GM12878 (cell line): ENCODE results near the gene ZNF692. TPM values are rescaled to one million over a fixed set of nuclear protein-coding genes. Genes with fewer than 3 reads are reported as not detected.

Source experiments
- ATAC-seq: fragments of 200-7000 bp; cut with Tn5 transposase; 3 replicates; pipeline ENCODE4 v1.9.1; 2020; ENCODE audit warnings: mild to moderate bottlenecking, moderate library complexity
- BruUV-seq: library from RNA; stranded (reverse); fragments of 400-500 nt; replicated peaks from 2 replicates; lab custom pipeline; 2021; lab: Mats Ljungman, UMichigan
- CTCF ChIA-PET: fragments of 300-600 bp; sonication (Branson Sonifier 250); formaldehyde crosslinking; extraction: SDS; loops from one replicate; lab custom pipeline; 2021; ENCODE audit warnings: inconsistent platforms; lab: Yijun Ruan, JAX
- POLR2A ChIA-PET: fragments of 350-600 bp; formaldehyde crosslinking; extraction: SDS; loops from one replicate; lab custom pipeline; 2021; ENCODE audit warnings: inconsistent platforms; lab: Charles Lee
- RAD21 ChIA-PET: fragments of 300-600 bp; sonication (Branson Sonifier 250); formaldehyde crosslinking; loops from one replicate; lab custom pipeline; 2023; ENCODE audit warnings: antibody characterized with exemption; ENCODE audit not compliant: unreplicated experiment; lab: Charles Lee
- SMC1A ChIA-PET: fragments of 300-600 bp; sonication (Branson Sonifier 250); formaldehyde crosslinking; loops from one replicate; lab custom pipeline; 2023; ENCODE audit not compliant: unreplicated experiment, uncharacterized antibody; lab: Charles Lee
- DNase-seq: peaks from one replicate; pipeline ENCODE4 v3.0.0-alpha.2; 2011; ENCODE audit warnings: low read depth, low spot score
- FAIRE-seq: peaks from 3 replicates; lab custom pipeline; 2011; peaks lifted over from hg19 to GRCh38; lab: Jason Lieb, UNC
- H2AFZ ChIP-seq: 2 replicates; pipeline ENCODE4 v1.6.0; 2011; ENCODE audit warnings: low read depth, low read length, control low read depth; ENCODE audit not compliant: control insufficient read depth
- H3K27ac ChIP-seq: 2 replicates; pipeline ENCODE4 v1.5.1; 2011; ENCODE audit warnings: control low read depth; ENCODE audit not compliant: control insufficient read depth, insufficient read depth
- H3K27me3 ChIP-seq, 2 experiments: replicated peaks in 1 of 2; 2 replicates each; pipeline versions ENCODE4 v1.6.0 to v1.6.1; 2011; ENCODE audit warnings: low read length in 1 of 2; ENCODE audit not compliant: control insufficient read depth in 2 of 2, insufficient read depth in 2 of 2
- H3K36me3 ChIP-seq, 2 experiments: 2 replicates each; pipeline ENCODE4 v1.5.1; 2011; ENCODE audit warnings: low read length in 1 of 2; ENCODE audit not compliant: control insufficient read depth in 2 of 2, insufficient read depth in 2 of 2
- H3K4me1 ChIP-seq: 2 replicates; pipeline ENCODE4 v1.6.1; 2011; ENCODE audit warnings: mild to moderate bottlenecking, low read length, moderate library complexity, mixed read lengths; ENCODE audit not compliant: control insufficient read depth, insufficient read depth
- H3K4me2 ChIP-seq: 2 replicates; pipeline ENCODE4 v1.6.0; 2011; ENCODE audit warnings: control low read depth; ENCODE audit not compliant: control insufficient read depth, insufficient read depth
- H3K4me3 ChIP-seq: fragments of 200-600 bp; sonication (generic); 2 replicates; pipeline ENCODE4 v1.5.1; 2016
- H3K79me2 ChIP-seq: 2 replicates; pipeline ENCODE4 v1.6.0; 2011; ENCODE audit warnings: low read length; ENCODE audit not compliant: control insufficient read depth, insufficient read depth
- H3K9ac ChIP-seq: 2 replicates; pipeline ENCODE4 v1.8.0; 2011; ENCODE audit warnings: low read length, control low read depth, mixed read lengths; ENCODE audit not compliant: control insufficient read depth, insufficient read depth
- H3K9me3 ChIP-seq: replicated peaks from 3 replicates; pipeline ENCODE4 v1.5.1; 2011; ENCODE audit warnings: mild to moderate bottlenecking, low read length; ENCODE audit not compliant: control insufficient read depth, insufficient read depth
- H4K20me1 ChIP-seq: 2 replicates; pipeline ENCODE4 v1.6.0; 2011; ENCODE audit not compliant: control insufficient read depth, insufficient read depth
- BRCA1 ChIP-seq: IDR thresholded peaks from 2 replicates; pipeline ENCODE4 v1.6.1; 2011; ENCODE audit warnings: low read depth, low read length, improper control_type of control experiment
- ESRRA ChIP-seq: IDR thresholded peaks from 2 replicates; pipeline ENCODE4 v1.6.1; 2012; ENCODE audit warnings: mild to moderate bottlenecking, low read length, improper control_type of control experiment
- GATAD2B ChIP-seq: fragments of 450-650 bp; conservative IDR thresholded peaks from 2 replicates; pipeline ENCODE4 v1.6.1; 2017; ENCODE audit warnings: low read depth, mild to moderate bottlenecking, moderate library complexity
- HDAC6 ChIP-seq: fragments of 200-600 bp; sonication (generic); IDR thresholded peaks from one replicate; pipeline ENCODE4 v1.8.0; 2017; ENCODE audit warnings: antibody characterized with exemption; ENCODE audit not compliant: unreplicated experiment
- MTA2 ChIP-seq: fragments of 450-650 bp; IDR thresholded peaks from 2 replicates; pipeline ENCODE4 v1.6.1; 2016; ENCODE audit warnings: low read depth, mild to moderate bottlenecking, moderate library complexity
- MTA3 ChIP-seq: IDR thresholded peaks from 2 replicates; pipeline ENCODE4 v1.6.1; 2012; ENCODE audit warnings: low read length, inconsistent platforms, borderline replicate concordance
- MXI1 ChIP-seq: fragments of 150-350 bp; IDR thresholded peaks from 2 replicates; pipeline ENCODE4 v1.6.1; 2011; ENCODE audit warnings: low read depth, mild to moderate bottlenecking, inconsistent platforms, low read length, improper control_type of control experiment
- NR2F1 ChIP-seq: fragments of 450-650 bp; conservative IDR thresholded peaks from 2 replicates; pipeline ENCODE4 v1.6.1; 2017; ENCODE audit warnings: mild to moderate bottlenecking
- PAX5 ChIP-seq: IDR thresholded peaks from 2 replicates; pipeline ENCODE4 v1.6.1; 2011; ENCODE audit warnings: low read depth, low read length, borderline replicate concordance
- PML ChIP-seq: IDR thresholded peaks from 2 replicates; pipeline ENCODE4 v1.6.1; 2012; ENCODE audit warnings: low read length, inconsistent platforms
- POLR2AphosphoS5 ChIP-seq: IDR thresholded peaks from 2 replicates; pipeline ENCODE4 v1.6.1; 2011; ENCODE audit warnings: mild to moderate bottlenecking, low read length, inconsistent platforms
- RAD21 ChIP-seq: IDR thresholded peaks from 2 replicates; pipeline ENCODE4 v1.6.1; 2011; ENCODE audit warnings: mild to moderate bottlenecking, low read depth, low read length, moderate library complexity; ENCODE audit not compliant: insufficient read depth
- SIX5 ChIP-seq: IDR thresholded peaks from 2 replicates; pipeline ENCODE4 v1.6.1; 2011; ENCODE audit warnings: mild to moderate bottlenecking, low read depth, low read length, moderate library complexity; ENCODE audit not compliant: severe bottlenecking
- SMAD1 ChIP-seq: fragments of 450-650 bp; IDR thresholded peaks from 2 replicates; pipeline ENCODE4 v1.6.1; 2018; ENCODE audit warnings: mild to moderate bottlenecking, low read depth; ENCODE audit not compliant: partially characterized antibody
- SUPT20H ChIP-seq: IDR thresholded peaks from 2 replicates; pipeline ENCODE4 v1.6.1; 2011; ENCODE audit warnings: low read depth, mild to moderate bottlenecking, low read length, moderate library complexity, borderline replicate concordance; ENCODE audit not compliant: control insufficient read depth
- TCF3 ChIP-seq: IDR thresholded peaks from 2 replicates; pipeline ENCODE4 v1.6.1; 2012; ENCODE audit warnings: low read depth, mild to moderate bottlenecking, low read length, borderline replicate concordance; ENCODE audit not compliant: insufficient read depth
- WGBS: methylation state at CpG from one replicate; pipeline ENCODE4 v1.1.6; 2016; ENCODE audit warnings: low lambda C conversion rate; ENCODE audit not compliant: insufficient replicate concordance, insufficient coverage; ENCODE audit errors: missing lambda C conversion rate; 5-methylcytosine and 5-hydroxymethylcytosine counted together
- in situ Hi-C: fragments of 300-500 bp; cut with MboI; formaldehyde crosslinking; loops from 9 replicates; pipeline ENCODE4 v1.14.3; 2018; ENCODE audit warnings: mixed read lengths
- intact Hi-C: fragments of 100-400 bp; cut with micrococcal nuclease; formaldehyde crosslinking; loops from one replicate; pipeline ENCODE4 v1.14.2; 2022; ENCODE audit not compliant: unreplicated experiment
- polyA plus RNA-seq, 11 experiments: library from polyadenylated mRNA; depleted of rRNA in 4 of 11; unstranded in 6 of 11; stranded (reverse) in 5 of 11; fragments of >200 nt; fragmentation: Nextera tagmentation in 4 of 11; fragmentation: Illumina TruSeq in 1 of 11; extraction: Ambion mirVana in 4 of 11; extraction: Trizol in 1 of 11; gene quantifications; 1 replicate in 1 of 11; 2 replicates in 10 of 11; pipeline versions ENCODE4 v1.2.1 to v1.2.3, GENCODE V29; 2011 to 2016; ENCODE audit warnings: inconsistent platforms in 2 of 11, missing spikeins in 2 of 11, low read depth in 1 of 11
- total RNA-seq, 4 experiments: library from RNA; depleted of rRNA in 3 of 4; stranded (reverse); fragments of >200 nt in 3 of 4; fragmentation: Illumina TruSeq in 1 of 4; extraction: Trizol in 1 of 4; gene quantifications; 2 replicates each; pipeline versions ENCODE4 v1.2.1 to v1.2.3, GENCODE V29; 2013 to 2021
- TF ChIP-seq, protein P1 (sequence below): fragments of 450-650 bp; IDR thresholded peaks from 2 replicates; pipeline ENCODE4 v1.6.1; 2016; ENCODE audit warnings: mild to moderate bottlenecking
- TF ChIP-seq, protein P2 (sequence below): fragments of 450-650 bp; IDR thresholded peaks from 2 replicates; pipeline ENCODE4 v1.6.1; 2017; ENCODE audit warnings: mild to moderate bottlenecking, low read depth, inconsistent platforms; ENCODE audit not compliant: poor library complexity, severe bottlenecking
- TF ChIP-seq, protein P3 (sequence below): IDR thresholded peaks from 2 replicates; pipeline ENCODE4 v1.6.1; 2012; ENCODE audit warnings: low read depth, low read length, improper control_type of control experiment

The ZNF692 gene
- total and polyA plus RNA-seq, 10 of the 15 experiments (the other 5 are each of a cell fraction or from before 2014, with no cell fraction given), result 5.3 to 76.6 (median 36.9) TPM

DNA sequence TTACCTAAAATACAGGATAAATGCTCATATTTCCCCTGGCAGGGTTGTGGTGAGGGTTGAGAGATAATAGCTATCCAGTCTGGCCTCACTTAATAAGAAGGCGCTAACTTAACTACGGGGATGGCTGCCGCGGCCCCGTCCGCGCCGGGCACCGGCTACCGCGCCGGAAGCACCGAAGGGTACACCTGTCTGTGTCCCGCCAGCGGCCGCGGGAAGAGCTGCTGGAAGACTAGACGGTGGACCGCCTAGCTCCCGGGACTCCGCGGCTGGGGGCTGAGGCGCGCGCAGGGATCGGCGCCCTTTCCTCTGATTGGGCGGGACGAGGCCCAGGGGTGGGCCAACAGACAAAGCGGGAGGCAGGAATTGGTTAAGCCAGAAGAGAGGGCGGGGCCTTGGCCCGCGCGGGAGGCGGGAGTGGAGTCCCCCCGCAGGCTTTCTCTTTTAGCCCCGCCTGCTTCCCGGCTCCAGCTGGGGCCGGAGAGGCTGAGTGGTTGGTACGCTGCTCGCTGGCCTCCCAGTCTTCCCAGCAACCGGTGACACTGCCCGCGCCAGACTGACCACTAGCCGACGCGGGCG is 21.0 kb downstream of the ZNF692 start, which contains the start of gene ZNF672:
TSS of gene ZNF672 (plus strand) at position 444 of the 576 bp plus-strand sequence. CDS start 9,051 bp downstream, outside the sequence.
- Histone ChIP-seq H3K9me3 (no peaks in the 10 kb centered on the region), H2AFZ (peak within 1 kb of the TSS; percentile 95), H3K36me3 (no peaks in the 10 kb centered on the region), H3K79me2 (peaks cover 38% of the 10 kb centered on the region), H3K27me3 (no peaks in the 10 kb centered on the region), H3K27ac (peak within 1 kb of the TSS; percentile 96), H4K20me1 (no peaks in the 10 kb centered on the region), H3K4me3 (peak within 1 kb of the TSS; percentile 92), H3K4me2 (peak within 1 kb of the TSS; percentile 87), H3K4me1 (peaks cover 13% of the 10 kb centered on the region), H3K9ac (peak within 1 kb of the TSS; percentile 93)
- WGBS, result under 1% methylated on average over 42 of the region's 48 CpGs
- CTCF ChIA-PET, result interaction anchor here (1.0 to 5.1 kb wide), 10 partner anchors 11 to 595 kb away, joined by 3 to 79 read pairs (median 4); partner anchors contain the start of genes SH3BP5L and ZNF692
- DNase-seq, result peak; percentile 77
- in situ Hi-C loops (no loop called here), intact Hi-C loops (loop anchor here (1.0 kb wide), 4 partner anchors 12 to 68 kb away; partner anchors contain the start of genes PGBD2 and ZNF692)
- SMC1A ChIA-PET, result interaction anchor here (0.8 to 5.2 kb wide), 9 partner anchors 11 to 71 kb away, joined by 3 to 48 read pairs (median 4); partner anchors contain the start of genes PGBD2, SH3BP5L and ZNF692
- BruUV-seq, result no TSS peak
- POLR2A ChIA-PET, result interaction anchor here (0.8 to 4.5 kb wide), 13 partner anchors 9 to 431 kb away, joined by 3 to 83 read pairs (median 7); partner anchors contain the start of genes OR2T2, SH3BP5L and ZNF692
- ATAC-seq, result peak; percentile 84
- no peak for FAIRE-seq
- RAD21 ChIA-PET, result interaction anchor here (0.9 to 5.3 kb wide), 10 partner anchors 11 to 594 kb away, joined by 3 to 46 read pairs (median 6); partner anchors contain the start of genes SH3BP5L and ZNF692
- TF ChIP-seq NR2F1, result no peak
- no peak for TF ChIP-seq GATAD2B
- no peak for TF ChIP-seq HDAC6
- no peak for TF ChIP-seq PAX5
- no peak for TF ChIP-seq SIX5
- TF ChIP-seq, protein P1, sequence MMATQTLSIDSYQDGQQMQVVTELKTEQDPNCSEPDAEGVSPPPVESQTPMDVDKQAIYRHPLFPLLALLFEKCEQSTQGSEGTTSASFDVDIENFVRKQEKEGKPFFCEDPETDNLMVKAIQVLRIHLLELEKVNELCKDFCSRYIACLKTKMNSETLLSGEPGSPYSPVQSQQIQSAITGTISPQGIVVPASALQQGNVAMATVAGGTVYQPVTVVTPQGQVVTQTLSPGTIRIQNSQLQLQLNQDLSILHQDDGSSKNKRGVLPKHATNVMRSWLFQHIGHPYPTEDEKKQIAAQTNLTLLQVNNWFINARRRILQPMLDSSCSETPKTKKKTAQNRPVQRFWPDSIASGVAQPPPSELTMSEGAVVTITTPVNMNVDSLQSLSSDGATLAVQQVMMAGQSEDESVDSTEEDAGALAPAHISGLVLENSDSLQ, result no peak
- no peak for TF ChIP-seq TCF3
- TF ChIP-seq BRCA1, result no peak
- TF ChIP-seq ESRRA, result no peak
- TF ChIP-seq, protein P2, sequence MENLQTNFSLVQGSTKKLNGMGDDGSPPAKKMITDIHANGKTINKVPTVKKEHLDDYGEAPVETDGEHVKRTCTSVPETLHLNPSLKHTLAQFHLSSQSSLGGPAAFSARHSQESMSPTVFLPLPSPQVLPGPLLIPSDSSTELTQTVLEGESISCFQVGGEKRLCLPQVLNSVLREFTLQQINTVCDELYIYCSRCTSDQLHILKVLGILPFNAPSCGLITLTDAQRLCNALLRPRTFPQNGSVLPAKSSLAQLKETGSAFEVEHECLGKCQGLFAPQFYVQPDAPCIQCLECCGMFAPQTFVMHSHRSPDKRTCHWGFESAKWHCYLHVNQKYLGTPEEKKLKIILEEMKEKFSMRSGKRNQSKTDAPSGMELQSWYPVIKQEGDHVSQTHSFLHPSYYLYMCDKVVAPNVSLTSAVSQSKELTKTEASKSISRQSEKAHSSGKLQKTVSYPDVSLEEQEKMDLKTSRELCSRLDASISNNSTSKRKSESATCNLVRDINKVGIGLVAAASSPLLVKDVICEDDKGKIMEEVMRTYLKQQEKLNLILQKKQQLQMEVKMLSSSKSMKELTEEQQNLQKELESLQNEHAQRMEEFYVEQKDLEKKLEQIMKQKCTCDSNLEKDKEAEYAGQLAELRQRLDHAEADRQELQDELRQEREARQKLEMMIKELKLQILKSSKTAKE, result no peak
- TF ChIP-seq SMAD1, result no peak
- TF ChIP-seq MXI1, result no peak
- TF ChIP-seq POLR2AphosphoS5, result peak; percentile 79
- no peak for TF ChIP-seq MTA2
- TF ChIP-seq SUPT20H, result no peak
- TF ChIP-seq PML, result peak; percentile 85; the same call in 1 of the 2 replicates
- TF ChIP-seq, protein P3, sequence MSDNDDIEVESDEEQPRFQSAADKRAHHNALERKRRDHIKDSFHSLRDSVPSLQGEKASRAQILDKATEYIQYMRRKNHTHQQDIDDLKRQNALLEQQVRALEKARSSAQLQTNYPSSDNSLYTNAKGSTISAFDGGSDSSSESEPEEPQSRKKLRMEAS, result no peak
- no peak for TF ChIP-seq MTA3
- no peak for TF ChIP-seq RAD21
